ENCODE results near the gene SLCO2B1. TPM values are rescaled to one million over a fixed set of nuclear protein-coding genes. Genes with fewer than 3 reads are reported as not detected.

SLCO2B1 gene
- 0.29 and 0.66 TPM in 2 replicates for total RNA-seq

GRCh38 chr11:75150879-75151278 lies at the start of gene SLCO2B1:
Gene SLCO2B1 (plus strand): TSS chr11:75151107. CDS start chr11:75151382, 275 bp downstream.

GRCh38 chr11:75240311-75241035 lies 89.6 kb downstream of the SLCO2B1 start, which contains the start of gene TPBGL:
Gene TPBGL (plus strand): TSS chr11:75240774. CDS start chr11:75241050, 276 bp downstream.

Other genes with a start within 250 kb of the SLCO2B1 start
- 17.8 and 27.1 TPM in 2 replicates for gene XRRA1, start 202.0 kb upstream of the SLCO2B1 start, total RNA-seq
- 13.7 and 47.3 TPM in 2 replicates for gene SPCS2, start 201.8 kb upstream of the SLCO2B1 start, total RNA-seq
- 2.4 and 8.2 TPM in 2 replicates for gene NEU3, start 162.2 kb upstream of the SLCO2B1 start, total RNA-seq
- not detected in 2 replicates for gene OR2AT4, start 54.2 kb upstream of the SLCO2B1 start, total RNA-seq
- gene TPBGL, start 89.7 kb downstream of the SLCO2B1 start, total RNA-seq: 0.14 TPM in 1 of 2 replicates, not detected in the other
- 27.1 and 34.8 TPM in 2 replicates for gene ARRB1, start 200.6 kb downstream of the SLCO2B1 start, total RNA-seq
- gene RPS3, start 248.4 kb downstream of the SLCO2B1 start, total RNA-seq: 1,092 and 2,382 TPM in 2 replicates